ENCODE results near the gene AIFM3.

GRCh38 chr22:20965888-20966855, 883 bp upstream of the AIFM3 start:
- TF ChIP-seq CTCF (conservative IDR thresholded peaks at IDR 0.05 in 1 of 2, IDR thresholded peaks at IDR 0.05 in 1 of 2; ENCODE audit: extremely low read depth in 1 of 2, insufficient read depth in 1 of 2, low read depth in 1 of 2, low read length in 2 of 2) (no peak), EZH2 (IDR thresholded peaks at IDR 0.05; ENCODE audit: borderline replicate concordance, low read length) (no peak)

All from mammary epithelial cell (primary cell).